Posterior cingulate gyrus (tissue), 11 donors: Measurements from ENCODE around the gene RFTN2.
"Not testable (repeated sequence)": the region's sequence is repeated elsewhere in the genome, so short reads cannot be mapped to it uniquely, and the experiment has no call there.

Experiments
- DNase-seq, 10 donors: peaks; one replicate each; pipeline versions ENCODE4 v3.0.0 to v3.0.0-alpha.2; 2020 to 2021; ENCODE audit warnings: mixed read lengths in 3 of 10
- intact Hi-C: fragments of 100-400 bp; cut with DNase I; formaldehyde crosslinking; loops from one replicate; pipeline ENCODE4 v1.15.1; 2023

RFTN2 gene

GRCh38 chr2:197560146-197560665, 115.2 kb downstream of the RFTN2 start:
- DNase-seq = no peak
- intact Hi-C loops = loop anchor here (1.0 kb wide), 1 partner anchor 67 kb away; no protein-coding TSS in a partner anchor

- intact Hi-C loops = loop anchor here (1.0 kb wide), 1 partner anchor 68 kb away; no protein-coding TSS in a partner anchor
- no peak for DNase-seq
Observed at GRCh38 chr2:197559681-197560080, 115.7 kb downstream of the RFTN2 start.

- intact Hi-C loops = no loop called here
- no peak for DNase-seq
Observed at GRCh38 chr2:197558393-197558792, 117.0 kb downstream of the RFTN2 start.

GRCh38 chr2:197556456-197556855, 118.9 kb downstream of the RFTN2 start:
- DNase-seq = no peak
- intact Hi-C loops = no loop called here

- intact Hi-C loops = no loop called here
- no peak for DNase-seq
Observed at GRCh38 chr2:197555467-197555866, 119.9 kb downstream of the RFTN2 start.

GRCh38 chr2:197551260-197551659, 124.1 kb downstream of the RFTN2 start:
- DNase-seq, intact Hi-C loops: not testable (repeated sequence)

GRCh38 chr2:197548582-197548981, 126.8 kb downstream of the RFTN2 start:
- intact Hi-C loops = no loop called here
- DNase-seq = no peak

DNA sequence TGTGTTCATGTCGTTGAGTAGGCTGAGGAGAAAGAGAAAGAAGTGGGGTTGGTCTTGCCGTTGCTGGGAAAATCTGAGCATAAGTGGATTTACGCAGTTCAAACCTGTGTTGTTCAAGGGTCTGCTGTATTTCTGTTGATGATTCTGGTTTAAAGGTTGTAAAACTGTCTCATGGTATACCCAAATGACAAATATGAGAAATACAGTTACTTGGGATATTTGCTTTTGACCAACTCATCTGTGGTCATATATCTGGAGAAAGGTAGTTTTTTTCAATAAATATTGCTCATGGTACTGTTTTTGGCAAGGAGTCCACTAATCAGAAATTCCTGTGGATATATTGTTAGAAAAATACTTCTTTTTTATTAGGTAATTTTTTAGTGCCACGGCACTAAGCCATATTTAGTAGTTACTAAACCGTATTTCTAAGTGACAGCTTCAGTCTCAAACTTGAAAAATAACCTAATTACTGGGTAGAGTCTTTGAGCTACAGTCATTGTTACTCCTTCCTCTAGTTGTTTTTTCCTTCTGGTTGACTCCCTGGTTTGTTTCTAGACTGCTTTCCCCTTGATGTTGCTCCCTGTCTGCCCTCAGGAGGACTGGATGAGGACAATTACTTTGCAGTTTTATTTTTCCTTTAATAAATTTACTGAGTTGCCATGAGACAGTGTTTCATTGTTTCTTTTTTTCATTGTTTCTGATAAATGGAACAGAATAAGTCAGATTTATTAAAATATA, 128.1 kb downstream of the RFTN2 start:
- DNase-seq = no peak
- intact Hi-C loops = no loop called here

DNA sequence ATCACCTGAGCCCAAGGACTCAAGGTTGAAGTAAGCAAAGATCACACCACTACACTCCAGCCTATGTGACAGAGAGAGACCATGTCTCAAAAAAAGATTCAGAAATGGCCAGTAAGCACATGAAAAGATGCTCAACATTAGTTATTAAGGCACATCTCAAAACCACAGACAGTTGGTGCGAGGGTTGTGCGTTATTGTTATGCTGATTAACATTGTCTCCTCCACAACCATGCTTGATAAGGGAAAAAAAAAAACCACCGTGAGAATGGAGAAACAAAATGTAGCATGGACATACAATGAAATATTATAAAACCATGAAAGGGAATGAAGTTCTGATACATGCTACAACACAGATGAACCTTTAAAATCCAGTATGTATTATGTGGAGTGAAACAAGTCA, 132.2 kb downstream of the RFTN2 start:
- intact Hi-C loops = no loop called here
- no peak for DNase-seq

- DNase-seq = no peak
- intact Hi-C loops = no loop called here
Observed at GRCh38 chr2:197539734-197540133, 135.7 kb downstream of the RFTN2 start.

- no peak for DNase-seq
- intact Hi-C loops = no loop called here
Observed at GRCh38 chr2:197538412-197538811, 137.0 kb downstream of the RFTN2 start.
